ENCODE data around the gene MRPL34.

The MRPL34 gene

GRCh38 chr19:17341845-17342244, 36.2 kb downstream of the MRPL34 start:
- no peak for DNase-seq (ENCODE audit: low read depth)
- H3K4me3 ChIP-seq (ENCODE audit: low read depth, low read length), result no peak overlapping the region
- TF ChIP-seq CTCF (IDR thresholded peaks at IDR 0.05; ENCODE audit: insufficient read depth, low read depth, low read length, missing control alignments), result no peak

GRCh38 chr19:17346109-17346671, 40.5 kb downstream of the MRPL34 start:
- TF ChIP-seq CTCF (IDR thresholded peaks at IDR 0.05; ENCODE audit: insufficient read depth, low read depth, low read length, missing control alignments), result peak; percentile 94
- peak; percentile 82 for DNase-seq (ENCODE audit: low read depth)
- H3K4me3 ChIP-seq (ENCODE audit: low read depth, low read length), result no peak overlapping the region

GRCh38 chr19:17347361-17347760, 41.7 kb downstream of the MRPL34 start:
- DNase-seq (ENCODE audit: low read depth), result no peak
- H3K4me3 ChIP-seq (ENCODE audit: low read depth, low read length), result no peak overlapping the region
- no peak for TF ChIP-seq CTCF (IDR thresholded peaks at IDR 0.05; ENCODE audit: insufficient read depth, low read depth, low read length, missing control alignments)

GRCh38 chr19:17347877-17348276, 42.2 kb downstream of the MRPL34 start:
- DNase-seq (ENCODE audit: low read depth), result no peak
- no peak overlapping the region for H3K4me3 ChIP-seq (ENCODE audit: low read depth, low read length)
- TF ChIP-seq CTCF (IDR thresholded peaks at IDR 0.05; ENCODE audit: insufficient read depth, low read depth, low read length, missing control alignments), result no peak

- TF ChIP-seq CTCF (IDR thresholded peaks at IDR 0.05; ENCODE audit: insufficient read depth, low read depth, low read length, missing control alignments), result no peak
Observed at GRCh38 chr19:17348700-17349099, 43.0 kb downstream of the MRPL34 start.

GRCh38 chr19:17351815-17352435, 46.3 kb downstream of the MRPL34 start:
- DNase-seq (ENCODE audit: low read depth), result no peak
- no peak for TF ChIP-seq CTCF (IDR thresholded peaks at IDR 0.05; ENCODE audit: insufficient read depth, low read depth, low read length, missing control alignments)
- H3K4me3 ChIP-seq (ENCODE audit: low read depth, low read length), result no peak overlapping the region

More at GRCh38 chr19:17348700-17349099, 43.0 kb downstream of the MRPL34 start:
- H3K4me3 ChIP-seq (ENCODE audit: low read depth, low read length), result no peak overlapping the region
- no peak for DNase-seq (ENCODE audit: low read depth)

Data from GM12865 (cell line).